Measurements from ENCODE around the gene LRRC14B. TPM values are rescaled to one million over a fixed set of nuclear protein-coding genes. Genes with fewer than 3 reads are reported as not detected.

The LRRC14B gene
- total RNA-seq, 4 donors from 2014 or later: not detected

DNA sequence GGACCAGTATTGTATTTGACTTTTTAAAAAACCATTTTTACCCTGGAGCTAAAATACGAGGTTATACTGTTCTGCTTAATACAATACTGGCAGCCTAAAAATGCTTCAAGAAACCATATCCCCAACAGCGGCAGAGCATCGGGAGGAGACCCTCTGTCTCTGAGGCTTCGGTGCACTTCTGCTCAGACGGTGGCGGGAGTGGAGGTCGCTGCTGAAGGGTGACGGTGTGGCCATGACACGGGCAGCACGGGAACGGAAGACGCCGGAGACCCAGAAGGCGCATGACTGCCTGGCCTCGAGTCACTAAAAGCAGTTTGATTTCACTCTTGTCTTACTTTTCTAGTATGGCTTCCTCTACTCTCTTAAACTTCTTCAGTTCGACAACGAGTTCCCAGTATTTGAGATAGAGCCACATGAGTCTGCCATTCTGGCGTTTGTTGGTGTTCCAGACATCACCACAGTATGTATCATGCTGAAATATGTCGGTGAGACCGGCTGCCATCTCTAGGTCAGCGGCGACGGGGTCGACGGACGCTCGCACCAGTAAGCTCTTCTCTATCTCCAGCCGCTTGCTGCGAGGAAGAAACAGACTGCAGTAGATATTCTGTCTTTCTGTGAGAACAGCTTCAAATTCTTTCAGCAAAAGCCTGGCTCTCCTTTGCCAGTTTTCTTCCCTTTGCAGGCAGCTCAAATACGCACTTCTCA is 13.8 kb downstream of the LRRC14B start:
- no peaks in the 10 kb centered on the region for H3K9me3 ChIP-seq
- no peak overlapping the region for H3K4me3 ChIP-seq
- H3K4me1 ChIP-seq: peaks cover 0 to 18% (median 0%) of the 10 kb centered on the region in 3 donors
- H3K27me3 ChIP-seq: no peaks in the 10 kb centered on the region
- 93 to 94% methylated on average over 15 to 18 of the region's 30 CpGs for WGBS, 2 donors (ENCODE audit: low coverage in 1 of 2)
- H3K36me3 ChIP-seq: peaks cover 0 to 58% of the 10 kb centered on the region in 2 donors
- TF ChIP-seq, protein P1, sequence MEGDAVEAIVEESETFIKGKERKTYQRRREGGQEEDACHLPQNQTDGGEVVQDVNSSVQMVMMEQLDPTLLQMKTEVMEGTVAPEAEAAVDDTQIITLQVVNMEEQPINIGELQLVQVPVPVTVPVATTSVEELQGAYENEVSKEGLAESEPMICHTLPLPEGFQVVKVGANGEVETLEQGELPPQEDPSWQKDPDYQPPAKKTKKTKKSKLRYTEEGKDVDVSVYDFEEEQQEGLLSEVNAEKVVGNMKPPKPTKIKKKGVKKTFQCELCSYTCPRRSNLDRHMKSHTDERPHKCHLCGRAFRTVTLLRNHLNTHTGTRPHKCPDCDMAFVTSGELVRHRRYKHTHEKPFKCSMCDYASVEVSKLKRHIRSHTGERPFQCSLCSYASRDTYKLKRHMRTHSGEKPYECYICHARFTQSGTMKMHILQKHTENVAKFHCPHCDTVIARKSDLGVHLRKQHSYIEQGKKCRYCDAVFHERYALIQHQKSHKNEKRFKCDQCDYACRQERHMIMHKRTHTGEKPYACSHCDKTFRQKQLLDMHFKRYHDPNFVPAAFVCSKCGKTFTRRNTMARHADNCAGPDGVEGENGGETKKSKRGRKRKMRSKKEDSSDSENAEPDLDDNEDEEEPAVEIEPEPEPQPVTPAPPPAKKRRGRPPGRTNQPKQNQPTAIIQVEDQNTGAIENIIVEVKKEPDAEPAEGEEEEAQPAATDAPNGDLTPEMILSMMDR (IDR thresholded peaks at IDR 0.05): no peak
- TF ChIP-seq EP300 (IDR thresholded peaks at IDR 0.05) (no peak), POLR2AphosphoS5 (IDR thresholded peaks at IDR 0.05) (no peak), POLR2A (IDR thresholded peaks at IDR 0.05) (no peak)
- ATAC-seq: no peak
- H3K27ac ChIP-seq: no peak overlapping the region

DNA sequence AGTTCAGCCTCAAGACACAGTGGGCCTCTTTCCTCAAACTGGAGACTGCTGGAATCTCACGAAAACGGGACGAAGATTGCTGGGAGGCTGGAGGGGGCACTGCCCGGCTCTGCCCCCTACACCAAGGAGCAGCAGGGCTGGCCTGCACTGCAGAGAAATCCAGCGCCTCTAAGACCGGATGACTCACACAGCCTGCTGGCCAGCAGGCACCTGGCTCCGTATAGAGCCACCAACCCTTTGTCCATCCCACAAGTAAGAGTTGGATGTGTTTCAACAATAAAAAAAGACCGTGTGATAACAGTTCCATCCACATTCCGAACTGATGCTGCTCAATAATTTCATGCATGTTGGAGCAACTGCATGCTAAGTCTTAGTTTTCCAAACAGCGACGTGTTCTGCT is 15.1 kb downstream of the LRRC14B start:
- H3K4me1 ChIP-seq: peaks cover 0 to 18% (median 0%) of the 10 kb centered on the region in 3 donors
- peaks cover 0 to 58% of the 10 kb centered on the region in 2 donors for H3K36me3 ChIP-seq
- no peaks in the 10 kb centered on the region for H3K27me3 ChIP-seq
- H3K9me3 ChIP-seq: no peaks in the 10 kb centered on the region
- H3K4me3 ChIP-seq: no peak overlapping the region
- H3K27ac ChIP-seq: no peak overlapping the region
- 47 to 74% methylated on average over 5 to 7 of the region's 11 CpGs for WGBS, 2 donors (ENCODE audit: low coverage in 1 of 2)
- TF ChIP-seq POLR2AphosphoS5 (IDR thresholded peaks at IDR 0.05) (no peak), EP300 (IDR thresholded peaks at IDR 0.05) (no peak), POLR2A (IDR thresholded peaks at IDR 0.05) (no peak)
- TF ChIP-seq, protein P1 (IDR thresholded peaks at IDR 0.05): no peak
- no peak for ATAC-seq

DNA sequence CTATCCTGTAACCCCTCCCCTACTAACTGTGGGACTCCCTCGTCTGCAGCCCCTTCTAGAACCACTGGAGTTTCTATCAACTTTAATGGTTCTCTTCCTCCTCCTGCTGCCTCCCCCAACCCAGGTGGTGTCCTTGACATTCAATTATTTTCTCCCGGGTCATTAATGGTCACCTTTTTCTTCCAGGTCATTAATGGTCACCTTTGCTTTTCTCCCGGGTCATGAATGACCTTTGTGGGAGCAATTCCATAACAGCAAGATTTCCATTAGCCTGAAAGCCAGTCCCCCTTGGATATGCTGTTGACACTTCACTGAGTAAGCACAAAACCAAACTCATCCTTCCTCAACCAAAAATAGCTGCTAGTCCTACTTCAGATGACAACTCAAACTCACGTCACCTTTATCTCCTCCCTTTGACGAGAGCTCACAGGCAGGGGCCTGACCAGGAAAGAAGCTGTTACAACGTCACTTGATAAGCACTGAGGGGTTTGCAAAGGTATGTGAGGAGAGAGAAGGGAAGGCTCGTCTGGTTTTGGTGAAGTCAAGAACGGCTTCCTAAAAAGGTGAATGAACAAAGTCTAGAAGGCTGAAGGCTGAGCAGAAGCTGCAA is 15.7 kb downstream of the LRRC14B start:
- H3K27ac ChIP-seq: no peak overlapping the region
- ATAC-seq: no peak
- no peaks in the 10 kb centered on the region for H3K9me3 ChIP-seq
- H3K36me3 ChIP-seq: peaks cover 0 to 58% of the 10 kb centered on the region in 2 donors
- WGBS, 2 donors (ENCODE audit: low coverage in 1 of 2): 57 to 96% methylated on average over 3 to 5 of the region's 8 CpGs
- TF ChIP-seq POLR2AphosphoS5 (IDR thresholded peaks at IDR 0.05) (no peak), POLR2A (IDR thresholded peaks at IDR 0.05) (no peak), EP300 (IDR thresholded peaks at IDR 0.05) (no peak)
- TF ChIP-seq, protein P1 (IDR thresholded peaks at IDR 0.05): no peak
- no peak overlapping the region for H3K4me3 ChIP-seq
- H3K27me3 ChIP-seq: no peaks in the 10 kb centered on the region
- H3K4me1 ChIP-seq: peaks cover 0 to 18% (median 0%) of the 10 kb centered on the region in 3 donors

DNA sequence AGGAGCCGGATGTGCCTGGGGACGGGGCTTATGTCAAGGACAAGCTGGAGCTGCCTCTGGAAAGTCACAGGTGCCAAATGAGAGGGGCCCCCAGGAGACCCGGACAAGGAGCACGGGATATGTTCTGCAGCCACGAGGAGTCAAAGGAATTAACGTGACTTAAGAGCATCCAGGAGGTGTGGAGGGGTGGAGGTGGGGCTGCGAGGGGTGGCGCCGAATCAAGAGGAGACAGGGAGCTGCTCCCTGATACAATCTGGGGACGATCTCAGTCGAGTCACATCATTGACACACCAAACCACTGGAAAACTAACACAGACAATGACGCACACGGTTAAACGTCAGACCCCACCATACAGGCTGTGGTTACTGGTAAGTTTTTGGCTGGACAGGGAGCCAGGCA is 16.3 kb downstream of the LRRC14B start:
- 74 to 83% methylated on average over 6 to 12 of the region's 14 CpGs for WGBS, 2 donors (ENCODE audit: low coverage in 1 of 2)
- H3K4me3 ChIP-seq: no peak overlapping the region
- TF ChIP-seq, protein P1 (IDR thresholded peaks at IDR 0.05): no peak
- no peak for TF ChIP-seq POLR2AphosphoS5 (IDR thresholded peaks at IDR 0.05)
- no peak for TF ChIP-seq POLR2A (IDR thresholded peaks at IDR 0.05)
- no peak for TF ChIP-seq EP300 (IDR thresholded peaks at IDR 0.05)
- H3K27ac ChIP-seq: no peak overlapping the region
- no peaks in the 10 kb centered on the region for H3K9me3 ChIP-seq
- H3K27me3 ChIP-seq: no peaks in the 10 kb centered on the region
- no peak for ATAC-seq
- peaks cover 0 to 18% (median 0%) of the 10 kb centered on the region in 3 donors for H3K4me1 ChIP-seq
- H3K36me3 ChIP-seq: peaks cover 0 to 56% of the 10 kb centered on the region in 2 donors

All from gastroesophageal sphincter (tissue), 4 donors.